Keratinocyte (primary cell): ENCODE data around the gene SPOP.

Source experiments
- CTCF ChIP-seq, 3 experiments: IDR thresholded peaks in 1 of 3; conservative IDR thresholded peaks in 1 of 3; optimal IDR thresholded peaks in 1 of 3; 2 replicates in 2 of 3; 3 replicates in 1 of 3; pipeline versions ENCODE3 to v1.5.1; 2011; ENCODE audit warnings: low read length in 3 of 3, mild to moderate bottlenecking in 3 of 3, moderate library complexity in 2 of 3, control low read depth in 1 of 3, inconsistent platforms in 1 of 3; ENCODE audit not compliant: insufficient read depth in 2 of 3; ENCODE audit errors: extremely low read depth in 1 of 3
- EZH2 ChIP-seq: IDR thresholded peaks from one replicate; pipeline ENCODE4 v1.6.1; 2012; ENCODE audit warnings: inconsistent platforms, mild to moderate bottlenecking, low read length, moderate library complexity

- TF ChIP-seq CTCF (optimal IDR thresholded peaks at IDR 0.05 in 1 of 3, IDR thresholded peaks at IDR 0.05 in 1 of 3, conservative IDR thresholded peaks at IDR 0.05 in 1 of 3; ENCODE audit: extremely low read depth in 1 of 3, insufficient read depth in 2 of 3, low read length in 3 of 3) = no peak
- no peak for TF ChIP-seq EZH2
Measured at GRCh38 chr17:49577963-49578362, 99.9 kb downstream of the SPOP start.
